H1 (cell line): ENCODE results near the gene GUCY1A2. TPM values are rescaled to one million over a fixed set of nuclear protein-coding genes. Genes with fewer than 3 reads are reported as not detected.

ENCODE experiments used
- CTCF ChIA-PET: fragments of 300-600 bp; sonication (Branson Sonifier 250); formaldehyde crosslinking; loops from one replicate; lab custom pipeline; 2021; ENCODE audit not compliant: partially characterized antibody; lab: Charles Lee
- POLR2A ChIA-PET: fragments of 300-600 bp; sonication (Branson Sonifier 250); formaldehyde crosslinking; loops from one replicate; lab custom pipeline; 2021; ENCODE audit warnings: inconsistent platforms; ENCODE audit not compliant: partially characterized antibody; lab: Charles Lee
- DNase-seq, 2 experiments: peaks; one replicate each; pipeline versions ENCODE4 v3.0.0 to v3.0.0-alpha.2; 2010 to 2022; ENCODE audit warnings: low spot score in 2 of 2, low read depth in 1 of 2, mixed read lengths in 1 of 2
- FAIRE-seq: peaks from 2 replicates; lab custom pipeline; 2011; peaks lifted over from hg19 to GRCh38; lab: Jason Lieb, UNC
- H2AFZ ChIP-seq: 2 replicates; pipeline ENCODE4 v1.8.1; 2012; ENCODE audit warnings: low read length, inconsistent platforms
- H2AK5ac ChIP-seq: 2 replicates; pipeline ENCODE4 v1.6.1; 2013; ENCODE audit warnings: low read depth, low read length
- H2BK120ac ChIP-seq: replicated peaks from 2 replicates; pipeline ENCODE3; 2013; ENCODE audit warnings: low read depth, low read length, inconsistent platforms
- H2BK12ac ChIP-seq: 2 replicates; pipeline ENCODE4 v1.6.1; 2013; ENCODE audit warnings: low read depth, low read length
- H2BK15ac ChIP-seq: 2 replicates; pipeline ENCODE4 v1.6.1; 2013; ENCODE audit warnings: low read length
- H2BK20ac ChIP-seq: 2 replicates; pipeline ENCODE4 v1.6.1; 2013; ENCODE audit warnings: low read length
- H2BK5ac ChIP-seq: 2 replicates; pipeline ENCODE4 v1.6.1; 2013; ENCODE audit warnings: low read depth, low read length
- H3K14ac ChIP-seq: 2 replicates; pipeline ENCODE4 v1.6.1; 2013; ENCODE audit warnings: inconsistent platforms; ENCODE audit not compliant: insufficient read length
- H3K18ac ChIP-seq: 2 replicates; pipeline ENCODE4 v1.6.1; 2013; ENCODE audit warnings: low read length; ENCODE audit errors: extremely low read depth
- H3K23ac ChIP-seq: 2 replicates; pipeline ENCODE4 v1.6.1; 2013; ENCODE audit warnings: inconsistent platforms; ENCODE audit not compliant: insufficient read length
- H3K23me2 ChIP-seq: 2 replicates; pipeline ENCODE4 v1.6.1; 2013; ENCODE audit warnings: low read depth, low read length
- H3K27ac ChIP-seq: 2 replicates; pipeline ENCODE4 v1.6.1; 2011; ENCODE audit warnings: low read depth, low read length, inconsistent platforms
- H3K27me3 ChIP-seq, 4 experiments: replicated peaks in 1 of 4; 1 replicate in 1 of 4; 2 replicates in 3 of 4; pipeline versions ENCODE4 v1.6.1 to v1.8.1; 2011 to 2013; ENCODE audit warnings: low read length in 3 of 4, mild to moderate bottlenecking in 3 of 4, inconsistent platforms in 2 of 4, mixed read lengths in 2 of 4, moderate library complexity in 1 of 4; ENCODE audit not compliant: control insufficient read depth in 3 of 4, insufficient read depth in 3 of 4; ENCODE audit errors: extremely low read depth in 1 of 4
- H3K36me3 ChIP-seq, 4 experiments: 2 replicates each; pipeline versions ENCODE4 v1.6.1 to v1.8.1; 2011 to 2013; ENCODE audit warnings: mild to moderate bottlenecking in 4 of 4, low read length in 3 of 4, moderate library complexity in 2 of 4, control low read depth in 1 of 4, inconsistent platforms in 1 of 4; ENCODE audit not compliant: insufficient read depth in 4 of 4, control insufficient read depth in 2 of 4
- H3K4ac ChIP-seq: replicated peaks from 2 replicates; pipeline ENCODE3; 2013; ENCODE audit warnings: low read length, low read depth, mixed read lengths, inconsistent platforms; ENCODE audit not compliant: insufficient read length
- H3K4me1 ChIP-seq, 4 experiments: replicated peaks in 1 of 4; 1 replicate in 1 of 4; 2 replicates in 3 of 4; pipeline versions ENCODE4 v1.6.1 to v1.8.1; 2011 to 2013; ENCODE audit warnings: low read length in 3 of 4, inconsistent platforms in 2 of 4, mixed read lengths in 1 of 4; ENCODE audit not compliant: insufficient read depth in 4 of 4, control insufficient read depth in 3 of 4
- H3K4me2 ChIP-seq, 2 experiments: 2 replicates each; pipeline versions ENCODE4 v1.6.1 to v1.8.1; 2011 to 2013; ENCODE audit warnings: low read depth in 2 of 2, low read length in 2 of 2, control low read depth in 1 of 2, inconsistent platforms in 1 of 2, mild to moderate bottlenecking in 1 of 2; ENCODE audit not compliant: insufficient read depth in 1 of 2
- H3K4me3 ChIP-seq, 4 experiments: fragments of 200-600, 300-600 bp in 1 of 4; sonication (generic), shearing (Covaris generic), sonication (Bioruptor Twin) in 1 of 4; 2 replicates each; pipeline versions ENCODE4 v1.5.1 to v1.8.1; 2011 to 2016; ENCODE audit warnings: low read length in 4 of 4, low read depth in 3 of 4, control low read depth in 2 of 4, inconsistent platforms in 2 of 4, mild to moderate bottlenecking in 2 of 4, mixed read lengths in 1 of 4, moderate library complexity in 1 of 4; ENCODE audit not compliant: insufficient read depth in 2 of 4; ENCODE audit errors: extremely low read depth in 1 of 4
- H3K56ac ChIP-seq: replicated peaks from 2 replicates; pipeline ENCODE3; 2013; ENCODE audit warnings: low read depth, mild to moderate bottlenecking, mixed read lengths, low read length, inconsistent platforms; ENCODE audit not compliant: insufficient read length
- H3K79me1 ChIP-seq: 2 replicates; pipeline ENCODE4 v1.6.1; 2013; ENCODE audit warnings: low read depth, low read length, control low read depth
- H3K79me2 ChIP-seq, 2 experiments: 2 replicates each; pipeline versions ENCODE4 v1.6.1 to v1.8.1; 2012 to 2013; ENCODE audit warnings: low read length in 2 of 2, mild to moderate bottlenecking in 2 of 2, inconsistent platforms in 1 of 2; ENCODE audit not compliant: insufficient read depth in 2 of 2, control insufficient read depth in 1 of 2
- H3K9ac ChIP-seq, 4 experiments: replicated peaks in 1 of 4; 1 replicate in 1 of 4; 2 replicates in 3 of 4; pipeline versions ENCODE4 v1.6.1 to v1.8.1; 2011 to 2013; ENCODE audit warnings: low read depth in 3 of 4, low read length in 3 of 4, control low read depth in 2 of 4, mild to moderate bottlenecking in 2 of 4, moderate library complexity in 2 of 4, inconsistent platforms in 1 of 4; ENCODE audit errors: extremely low read depth in 1 of 4
- H3K9me3 ChIP-seq, 2 experiments: 2 replicates each; pipeline versions ENCODE4 v1.6.1 to v1.8.1; 2012 to 2013; ENCODE audit warnings: mild to moderate bottlenecking in 2 of 2, moderate library complexity in 2 of 2, control low read depth in 1 of 2, inconsistent platforms in 1 of 2, low read depth in 1 of 2, low read length in 1 of 2, mixed read lengths in 1 of 2; ENCODE audit not compliant: insufficient read depth in 2 of 2
- H4K20me1 ChIP-seq, 2 experiments: replicated peaks in 1 of 2; 2 replicates each; pipeline versions ENCODE3 to v1.8.1; 2011 to 2013; ENCODE audit warnings: inconsistent platforms in 2 of 2, low read length in 2 of 2, mild to moderate bottlenecking in 1 of 2; ENCODE audit not compliant: insufficient read depth in 2 of 2, control insufficient read depth in 1 of 2
- H4K5ac ChIP-seq: 2 replicates; pipeline ENCODE4 v1.6.1; 2013; ENCODE audit warnings: low read length, low read depth, mixed read lengths, inconsistent platforms; ENCODE audit not compliant: insufficient read length
- H4K8ac ChIP-seq: 2 replicates; pipeline ENCODE4 v1.8.0; 2013; ENCODE audit warnings: mild to moderate bottlenecking, moderate library complexity, low read length, inconsistent platforms; ENCODE audit not compliant: insufficient read depth; ENCODE audit errors: extremely low read depth
- H4K91ac ChIP-seq: replicated peaks from 2 replicates; pipeline ENCODE3; 2013; ENCODE audit warnings: low read length, mixed read lengths, inconsistent platforms; ENCODE audit not compliant: insufficient read length
- ATF3 ChIP-seq: IDR thresholded peaks from 2 replicates; pipeline ENCODE4 v1.6.1; 2011; ENCODE audit warnings: low read depth, mild to moderate bottlenecking, low read length; ENCODE audit not compliant: insufficient read depth
- SP1 ChIP-seq: IDR thresholded peaks from 2 replicates; pipeline ENCODE4 v1.6.1; 2011; ENCODE audit warnings: low read depth, low read length
- WGBS, 2 experiments: shearing (Covaris generic) in 1 of 2; methylation state at CpG; one replicate each; pipeline versions ENCODE4 v1.1.6 to v1.1.7; 2013 to 2015; ENCODE audit warnings: low lambda C conversion rate in 2 of 2, mixed read lengths in 2 of 2, inconsistent platforms in 1 of 2, low coverage in 1 of 2, missing lambda C conversion rate in 1 of 2; ENCODE audit not compliant: insufficient replicate concordance in 2 of 2, insufficient coverage in 1 of 2, insufficient read length in 1 of 2; ENCODE audit errors: extremely low coverage in 1 of 2, missing lambda C conversion rate in 1 of 2; 5-methylcytosine and 5-hydroxymethylcytosine counted together
- polyA plus RNA-seq, 7 experiments: library from polyadenylated mRNA; depleted of rRNA in 3 of 7; stranded (reverse) in 5 of 7; unstranded in 2 of 7; fragments of >200 nt in 5 of 7; fragments of 200-250 nt in 2 of 7; gene quantifications; 1 replicate in 5 of 7; 2 replicates in 1 of 7; 4 replicates in 1 of 7; pipeline versions ENCODE4 v1.2.1 to v1.2.3, GENCODE V29; 2011 to 2013; ENCODE audit warnings: missing spikeins in 2 of 7, mixed read lengths in 2 of 7
- total RNA-seq: library from RNA; stranded (reverse); fragmentation: NEBNext Ultra II Directional; extraction: Animal tissue kit (Norgen Biotek cat#: 25700); gene quantifications from 2 replicates; pipeline ENCODE4 v1.2.1, GENCODE V29; 2021

Gene GUCY1A2
- total and polyA plus RNA-seq, 2 of the 8 experiments (the other 6 are each of a cell fraction or from before 2014, with no cell fraction given) = 0.11 to 1.9 TPM

GRCh38 chr11:106727256-106727655 lies 291.0 kb downstream of the GUCY1A2 start:
- H3K4me2 ChIP-seq = no peak overlapping the region
- H3K4me3 ChIP-seq = no peak overlapping the region
- no peaks in the 10 kb centered on the region for H3K36me3 ChIP-seq
- no peak overlapping the region for H2BK15ac ChIP-seq
- no peak overlapping the region for H3K27ac ChIP-seq
- no peak overlapping the region for H2BK120ac ChIP-seq
- no peak overlapping the region for H2BK12ac ChIP-seq
- no peaks in the 10 kb centered on the region for H4K20me1 ChIP-seq
- no peak overlapping the region for H3K4ac ChIP-seq
- H2BK5ac ChIP-seq = no peak overlapping the region
- no peak overlapping the region for H3K23ac ChIP-seq
- H3K79me1 ChIP-seq = no peaks in the 10 kb centered on the region
- no peak overlapping the region for H4K5ac ChIP-seq
- no peak overlapping the region for H2AK5ac ChIP-seq
- no peak for TF ChIP-seq SP1
- no peak for TF ChIP-seq ATF3
- no peaks in the 10 kb centered on the region for H3K27me3 ChIP-seq
- H2BK20ac ChIP-seq = no peak overlapping the region
- DNase-seq = no peak
- H3K4me1 ChIP-seq = no peaks in the 10 kb centered on the region
- H2AFZ ChIP-seq = no peak overlapping the region
- H3K79me2 ChIP-seq = no peaks in the 10 kb centered on the region
- no peak overlapping the region for H3K9ac ChIP-seq
- POLR2A ChIA-PET = no interaction called here
- no peak overlapping the region for H4K8ac ChIP-seq
- CTCF ChIA-PET = interaction anchor here (0.7 to 1.5 kb wide), 3 partner anchors 249 to 311 kb away, joined by 3 read pairs; no protein-coding TSS in a partner anchor
- no peaks in the 10 kb centered on the region for H3K23me2 ChIP-seq
- H3K9me3 ChIP-seq = no peaks in the 10 kb centered on the region
- H4K91ac ChIP-seq = no peak overlapping the region
- no peak overlapping the region for H3K18ac ChIP-seq
- no peak overlapping the region for H3K14ac ChIP-seq
- no peak overlapping the region for H3K56ac ChIP-seq
- no peak for FAIRE-seq
- 69% methylated on average over 1 of the region's 1 CpG; no CpG with 5 or more reads in 1 of the 2 experiments for WGBS, 2 experiments
